AG08395 (cell line): Measurements from ENCODE around the gene MRGPRE.

ENCODE experiments used
- DNase-seq: peaks from one replicate; pipeline ENCODE4 v3.0.0; 2012; ENCODE audit warnings: mixed read lengths, low spot score

The MRGPRE gene

DNA sequence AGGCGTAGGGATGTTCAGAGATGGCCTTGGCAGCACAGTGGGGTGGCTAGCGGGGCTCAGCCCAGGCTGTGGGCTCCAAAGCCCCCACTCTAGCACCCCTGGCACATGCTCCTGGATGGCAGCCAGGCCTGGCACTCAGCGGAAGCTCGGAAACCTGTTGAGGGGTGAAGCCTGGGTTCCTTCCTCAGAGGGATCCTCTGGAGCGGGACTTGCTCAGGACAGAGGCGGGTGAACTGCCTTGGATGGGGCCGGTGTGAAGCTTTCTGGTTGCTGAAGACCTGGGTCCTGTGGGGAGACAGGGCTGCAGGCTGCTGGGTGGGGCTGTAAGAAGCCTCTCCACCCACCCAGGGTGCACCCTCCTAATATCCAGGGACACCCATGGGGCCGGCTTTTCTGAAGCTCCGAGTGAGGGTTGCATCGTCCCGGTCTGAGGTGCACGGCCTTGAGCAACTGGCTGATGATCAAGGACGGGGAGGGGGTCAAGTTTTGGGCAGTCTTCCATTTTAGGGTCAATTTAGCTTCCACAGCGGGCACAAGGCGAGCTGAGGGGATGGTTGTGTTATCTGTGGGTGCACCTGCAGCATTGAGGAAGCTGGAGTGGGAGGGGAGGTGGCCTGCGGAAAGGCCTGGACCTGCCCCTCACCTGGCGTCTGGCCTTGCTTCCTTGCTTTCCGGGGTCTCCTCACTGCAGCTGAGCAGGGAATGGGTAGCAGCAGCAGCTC is 5.2 kb downstream of the MRGPRE start:
- DNase-seq, result no peak

- DNase-seq, result no peak
These were observed 6.1 kb downstream of the MRGPRE start for GRCh38 chr11:3225826-3226750.

- peak; percentile 29 for DNase-seq
These were observed 7.0 kb downstream of the MRGPRE start for GRCh38 chr11:3225159-3225758.

DNA sequence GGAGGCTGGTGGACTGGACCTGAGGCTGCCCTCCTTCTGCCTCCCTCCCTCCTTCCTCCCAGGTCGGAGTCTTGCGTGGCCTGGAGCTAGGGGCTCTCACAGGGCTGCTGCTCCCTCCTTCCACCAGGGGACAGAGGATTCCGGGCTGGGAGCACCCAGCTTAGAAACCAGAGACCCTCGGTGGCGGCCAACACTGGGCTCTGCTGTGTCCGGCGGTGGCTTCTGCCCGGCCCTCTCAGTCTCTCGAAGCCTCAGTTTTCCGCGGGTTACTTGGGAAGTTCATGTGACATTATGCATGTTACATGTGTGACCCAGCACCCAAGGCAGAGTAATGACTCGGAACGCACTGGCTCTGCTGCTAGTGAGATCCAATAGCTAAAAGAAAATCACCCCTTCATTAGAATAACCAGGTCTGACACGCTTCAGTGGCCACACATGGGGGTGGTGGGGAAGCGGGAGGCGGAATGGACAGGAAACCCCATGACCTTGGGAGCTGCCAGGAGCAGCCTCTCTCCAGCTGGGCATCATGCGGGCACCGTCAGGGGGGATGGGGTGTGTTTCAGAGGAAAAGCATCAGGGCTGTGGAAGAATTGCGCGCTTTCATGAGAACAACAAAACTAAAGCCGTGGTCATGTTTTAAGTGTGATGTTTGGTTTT is 7.7 kb downstream of the MRGPRE start:
- no peak for DNase-seq

DNA sequence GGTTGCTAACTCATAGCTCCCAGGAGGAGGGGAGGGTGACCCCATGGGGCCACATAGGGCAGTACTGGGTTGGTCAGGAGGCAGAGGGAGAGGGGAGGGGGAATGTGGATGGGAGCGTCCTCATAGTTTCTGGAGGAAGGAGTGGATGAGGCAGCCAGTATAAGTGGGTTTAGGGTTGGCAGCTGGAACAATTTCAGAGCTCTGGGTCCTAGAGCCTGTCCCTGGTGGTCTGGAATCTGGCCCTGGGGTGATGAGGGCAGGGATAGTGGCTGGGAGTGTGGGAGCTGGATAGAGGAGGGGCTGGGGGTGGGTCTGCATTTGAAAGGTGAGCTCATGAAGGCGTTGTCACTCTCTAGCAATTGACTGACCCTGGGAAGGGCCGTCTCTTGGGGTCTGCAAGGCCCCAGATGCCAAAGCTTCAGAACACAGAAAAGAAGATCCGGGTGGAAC is 8.3 kb downstream of the MRGPRE start:
- DNase-seq, result no peak

GRCh38 chr11:3222941-3223915 is 9.0 kb downstream of the MRGPRE start:
- DNase-seq, result no peak

DNA sequence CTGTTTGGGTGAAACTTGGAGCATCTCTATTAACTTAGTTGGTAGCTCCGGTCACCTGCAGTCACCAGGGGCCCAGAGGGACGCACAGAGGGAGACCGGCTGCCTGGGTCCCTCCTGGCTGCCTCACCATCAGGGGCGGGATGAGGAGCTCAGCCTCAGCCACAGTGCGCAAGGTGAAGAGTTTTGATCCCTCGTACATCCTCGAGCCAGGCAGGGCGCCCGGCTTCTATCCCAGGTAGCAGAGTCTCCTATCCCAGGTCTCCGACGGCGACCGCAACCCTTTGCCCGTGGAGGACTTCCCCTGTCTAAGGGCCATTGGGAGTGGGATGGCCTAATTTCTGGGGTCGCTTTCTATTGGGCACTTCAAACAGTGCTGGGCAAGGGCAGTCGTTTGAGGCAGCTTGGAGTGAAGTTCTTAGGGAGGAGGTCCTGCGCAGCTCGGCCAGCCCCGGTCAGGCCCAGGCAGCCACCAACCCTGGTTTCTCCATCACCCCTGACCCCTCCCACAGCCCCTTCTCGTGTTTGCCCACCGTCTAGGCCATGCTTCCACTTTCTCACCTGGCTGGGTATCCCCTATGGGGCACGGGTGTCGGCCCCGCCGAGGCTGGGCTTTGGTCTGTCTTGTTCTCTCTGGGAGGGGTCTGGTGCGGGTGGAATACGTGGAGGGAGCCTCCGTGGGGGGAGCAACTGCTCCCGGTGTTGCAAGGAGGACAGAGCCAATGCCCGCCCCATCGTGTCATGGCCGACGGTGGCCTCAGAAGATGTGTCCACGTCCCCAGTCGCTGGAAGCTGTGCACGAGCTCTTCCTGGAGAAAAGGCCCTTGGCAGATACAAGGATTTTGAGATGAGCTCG is 10.0 kb downstream of the MRGPRE start:
- DNase-seq, result no peak

- no peak for DNase-seq
These were observed 10.7 kb downstream of the MRGPRE start for GRCh38 chr11:3221408-3222002.

DNA sequence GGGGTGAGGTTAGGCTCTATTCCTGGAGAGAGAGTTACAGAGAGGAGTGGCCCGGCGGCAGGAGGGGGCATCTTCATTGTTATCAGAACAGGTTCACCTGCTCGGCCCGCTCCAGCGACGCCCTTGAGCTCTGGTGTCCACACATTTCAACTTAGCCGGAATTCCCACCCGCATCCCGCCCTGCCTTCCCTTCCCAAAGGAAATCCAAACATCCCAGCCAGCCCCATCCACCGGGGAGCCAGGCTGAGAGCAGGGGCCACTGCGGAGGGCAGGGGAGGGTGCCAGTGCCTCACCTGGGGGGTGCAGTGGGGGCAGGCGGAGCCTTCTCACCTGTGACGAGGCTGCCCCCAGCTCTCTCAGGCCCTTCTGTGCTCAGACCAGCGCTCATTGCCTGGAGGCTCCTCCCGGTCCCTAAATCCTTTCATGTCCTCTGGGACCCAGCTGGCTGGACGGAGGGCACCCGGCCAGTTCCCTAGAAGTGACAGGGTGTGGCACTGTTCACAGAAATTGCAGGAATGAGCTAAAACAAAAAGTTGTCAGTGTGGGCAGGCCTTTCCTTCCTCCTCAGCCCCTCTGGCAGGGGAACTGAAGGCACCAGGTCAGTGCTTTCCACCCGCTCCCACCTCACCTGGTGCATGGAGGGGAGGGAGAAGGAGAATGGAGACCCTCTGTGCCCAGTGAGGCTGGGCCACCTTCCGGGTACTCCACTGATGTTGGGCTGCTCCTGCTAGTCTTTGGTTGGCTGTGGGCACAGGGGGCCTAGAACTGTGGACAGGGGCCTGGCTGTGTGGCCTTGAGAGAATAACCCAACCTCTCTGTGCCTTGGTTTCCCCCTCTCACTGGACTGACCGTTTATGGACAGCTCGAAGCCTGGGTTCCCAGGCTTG is 11.5 kb downstream of the MRGPRE start:
- DNase-seq, result no peak

DNA sequence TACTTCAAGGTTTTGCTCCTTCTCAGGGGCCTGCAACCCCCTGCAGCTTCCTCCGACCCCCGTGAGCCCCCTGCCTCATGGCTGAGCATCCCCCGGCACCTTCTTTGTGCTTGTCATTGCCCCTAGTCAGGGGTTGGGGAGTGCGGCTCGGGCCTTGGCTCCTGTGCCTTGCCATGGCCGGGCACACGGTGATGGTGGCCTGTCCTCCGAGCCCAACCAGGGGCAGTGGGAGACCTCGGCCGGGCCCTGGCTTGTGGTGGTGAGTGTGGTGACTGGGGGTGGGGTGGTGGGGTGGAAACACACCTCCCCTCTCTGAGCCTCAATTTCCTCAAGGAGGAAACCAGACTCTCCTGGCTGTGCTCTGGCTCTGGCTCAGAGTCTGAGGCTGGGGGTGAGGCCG is 12.1 kb downstream of the MRGPRE start:
- no peak for DNase-seq

DNA sequence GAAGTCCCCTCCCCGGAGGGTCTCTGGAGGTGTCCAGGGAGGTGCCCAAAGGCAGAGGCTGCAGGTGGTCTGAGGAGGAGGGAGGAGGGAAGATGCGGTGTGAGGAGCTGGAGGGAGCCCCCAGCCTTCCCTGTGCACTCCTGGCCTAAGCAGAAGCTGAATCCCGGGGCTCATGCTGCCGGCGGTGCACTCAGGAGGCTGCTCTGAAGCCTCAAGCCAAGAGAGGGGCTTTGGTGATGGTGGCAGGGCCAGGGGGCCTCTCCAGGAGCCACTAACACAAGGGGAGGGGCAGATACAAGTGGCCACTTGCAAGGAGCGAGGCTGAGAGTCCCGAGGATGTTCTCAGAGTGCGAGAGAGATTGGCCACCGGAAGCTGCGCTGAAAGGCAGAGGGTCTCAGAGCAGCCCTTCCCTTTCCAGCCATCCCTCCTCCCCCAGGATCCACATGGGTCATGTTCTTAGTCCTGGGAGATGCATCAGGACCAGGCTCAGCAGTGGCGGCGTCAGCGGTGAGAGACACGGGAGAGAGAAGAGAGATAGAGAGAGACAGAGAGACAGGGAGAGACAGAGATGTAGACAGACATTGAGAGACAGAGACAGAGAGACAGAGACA is 12.8 kb downstream of the MRGPRE start:
- no peak for DNase-seq

- no peak for DNase-seq
These were observed 13.5 kb downstream of the MRGPRE start, which contains the start of gene MRGPRG for GRCh38 chr11:3218483-3219280. Gene MRGPRG, minus strand, starts transcription at chr11:3218813. Its CDS starts 0 bp downstream, at chr11:3218813.

DNA sequence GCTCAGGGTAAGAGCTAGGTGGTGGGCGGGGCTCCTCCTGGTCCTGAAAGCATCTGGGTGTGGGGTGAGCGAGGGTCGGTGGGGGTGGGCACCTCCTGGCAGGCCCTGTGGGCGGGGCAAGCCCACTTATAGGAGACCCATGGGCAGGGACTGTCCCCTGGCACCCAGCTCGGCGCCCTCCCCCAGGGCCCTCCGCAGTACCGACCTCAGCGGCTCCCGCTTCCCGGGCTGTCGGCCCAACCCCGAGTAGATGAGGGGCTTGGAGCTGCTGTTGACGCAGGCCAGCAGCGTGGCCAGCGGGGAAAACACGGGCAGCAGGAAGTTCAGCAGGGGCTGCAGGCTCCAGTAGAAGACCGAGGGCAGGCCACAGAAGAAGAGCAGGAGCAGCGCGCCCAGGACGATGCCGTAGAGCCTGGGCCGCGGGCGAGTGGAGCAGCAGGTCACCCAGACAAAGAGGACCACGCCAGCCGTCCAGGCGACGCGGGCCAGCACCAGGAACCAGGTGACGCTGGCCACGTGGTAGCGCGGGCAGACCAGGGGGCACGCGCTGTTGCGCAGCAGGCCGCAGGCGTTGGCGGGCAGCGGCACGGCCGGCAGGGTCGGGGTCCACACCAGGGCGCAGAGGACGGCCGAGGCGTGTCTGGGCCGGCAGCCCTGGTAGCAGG is 14.3 kb downstream of the MRGPRE start:
- DNase-seq, result no peak

- DNase-seq, result no peak
These were observed 16.1 kb downstream of the MRGPRE start for GRCh38 chr11:3216027-3216525.

DNA sequence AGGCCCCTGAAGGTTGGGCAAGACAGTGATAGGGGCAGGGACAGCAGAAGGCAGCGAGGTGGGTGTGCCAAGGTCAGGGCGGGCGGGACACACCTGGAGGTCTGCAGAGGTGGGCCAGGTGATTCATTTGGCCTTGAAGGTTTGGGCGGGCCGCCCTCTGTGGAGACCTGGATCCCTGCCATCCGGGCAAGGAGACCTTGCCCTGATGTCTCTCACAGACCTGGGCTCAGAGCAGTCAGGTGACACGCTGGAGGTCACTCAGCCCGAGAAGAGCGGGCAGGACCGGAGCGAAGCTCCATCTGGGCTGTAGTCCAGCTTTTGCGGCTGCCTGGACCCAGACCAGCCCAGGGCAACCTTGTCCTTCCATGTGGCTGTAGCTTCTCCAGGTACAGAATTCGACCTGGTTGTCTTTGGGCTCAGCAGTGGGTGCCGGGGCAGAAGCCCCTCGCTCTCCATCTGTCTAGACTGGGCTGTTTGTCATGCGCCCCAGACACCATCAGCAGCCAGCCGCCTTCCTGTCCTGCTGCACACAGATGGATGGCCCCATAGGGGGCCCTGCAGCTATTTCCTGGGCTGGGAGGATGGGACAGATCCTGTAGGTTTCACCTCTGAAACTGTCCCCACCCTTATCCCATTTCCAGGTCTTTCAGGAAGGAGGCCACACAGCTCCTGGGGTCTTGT is 16.7 kb downstream of the MRGPRE start:
- no peak for DNase-seq

GRCh38 chr11:3214420-3214699 is 17.9 kb downstream of the MRGPRE start:
- DNase-seq, result no peak
